Measurements from ENCODE around the gene JARID2.
"Not testable (repeated sequence)": the region's sequence is repeated elsewhere in the genome, so short reads cannot be mapped to it uniquely, and the experiment has no call there.

GRCh38 chr6:15415622-15416021, 169.8 kb downstream of the JARID2 start:
- not testable (repeated sequence) for TF ChIP-seq POLR2AphosphoS5 (IDR thresholded peaks at IDR 0.05; ENCODE audit: low read depth, low read length); CTCF (IDR thresholded peaks at IDR 0.05 in 2 of 3, conservative IDR thresholded peaks at IDR 0.05 in 1 of 3; ENCODE audit: borderline replicate concordance in 1 of 3, insufficient read depth in 1 of 3, low read depth in 2 of 3, low read length in 2 of 3); RAD21 (IDR thresholded peaks at IDR 0.05; ENCODE audit: low read depth); TCF7L2 (IDR thresholded peaks at IDR 0.05; ENCODE audit: borderline replicate concordance, extremely low read depth, insufficient read depth, insufficient read length); POLR2A (IDR thresholded peaks at IDR 0.05; ENCODE audit: borderline replicate concordance, extremely low read depth, insufficient read depth, insufficient read length); EZH2 (IDR thresholded peaks at IDR 0.05); EGR1 (IDR thresholded peaks at IDR 0.05; ENCODE audit: low read depth); MAX (IDR thresholded peaks at IDR 0.05); REST (IDR thresholded peaks at IDR 0.05; ENCODE audit: low read depth); SP1 (IDR thresholded peaks at IDR 0.05; ENCODE audit: low read depth); JUND (IDR thresholded peaks at IDR 0.05)
